ENCODE data around the gene CIAPIN1.

The CIAPIN1 gene

GRCh38 chr16:57396786-57397185, 50.4 kb downstream of the CIAPIN1 start:
- H3K4me3 ChIP-seq (replicated peaks; ENCODE audit: low read depth, low read length) = no peak overlapping the region
- TF ChIP-seq CTCF (IDR thresholded peaks at IDR 0.05; ENCODE audit: low read depth, low read length, missing control alignments) = no peak
- DNase-seq (ENCODE audit: extremely low read depth, low read depth) = no peak

- no peak for TF ChIP-seq CTCF (IDR thresholded peaks at IDR 0.05; ENCODE audit: low read depth, low read length, missing control alignments)
- no peak for DNase-seq (ENCODE audit: extremely low read depth, low read depth)
- no peak overlapping the region for H3K4me3 ChIP-seq (replicated peaks; ENCODE audit: low read depth, low read length)
These were observed 52.2 kb downstream of the CIAPIN1 start for GRCh38 chr16:57395026-57395425.

- H3K4me3 ChIP-seq (replicated peaks; ENCODE audit: low read depth, low read length) = no peak overlapping the region
- no peak for DNase-seq (ENCODE audit: extremely low read depth, low read depth)
- no peak for TF ChIP-seq CTCF (IDR thresholded peaks at IDR 0.05; ENCODE audit: low read depth, low read length, missing control alignments)
These were observed 52.7 kb downstream of the CIAPIN1 start for GRCh38 chr16:57394444-57394843.

GRCh38 chr16:57392694-57393093, 54.5 kb downstream of the CIAPIN1 start:
- no peak overlapping the region for H3K4me3 ChIP-seq (replicated peaks; ENCODE audit: low read depth, low read length)
- DNase-seq (ENCODE audit: extremely low read depth, low read depth) = no peak
- no peak for TF ChIP-seq CTCF (IDR thresholded peaks at IDR 0.05; ENCODE audit: low read depth, low read length, missing control alignments)

- no peak for DNase-seq (ENCODE audit: extremely low read depth, low read depth)
- H3K4me3 ChIP-seq (replicated peaks; ENCODE audit: low read depth, low read length) = no peak overlapping the region
- TF ChIP-seq CTCF (IDR thresholded peaks at IDR 0.05; ENCODE audit: low read depth, low read length, missing control alignments) = no peak
These were observed 55.5 kb downstream of the CIAPIN1 start for GRCh38 chr16:57391708-57392107.

- no peak overlapping the region for H3K4me3 ChIP-seq (replicated peaks; ENCODE audit: low read depth, low read length)
- DNase-seq (ENCODE audit: extremely low read depth, low read depth) = no peak
- TF ChIP-seq CTCF (IDR thresholded peaks at IDR 0.05; ENCODE audit: low read depth, low read length, missing control alignments) = no peak
These were observed 55.9 kb downstream of the CIAPIN1 start for GRCh38 chr16:57391300-57391699.

GRCh38 chr16:57390636-57391295, 56.4 kb downstream of the CIAPIN1 start:
- no peak for DNase-seq (ENCODE audit: extremely low read depth, low read depth)
- H3K4me3 ChIP-seq (replicated peaks; ENCODE audit: low read depth, low read length) = no peak overlapping the region

More at GRCh38 chr16:57390636-57391295, 56.4 kb downstream of the CIAPIN1 start:
- TF ChIP-seq CTCF (IDR thresholded peaks at IDR 0.05; ENCODE audit: low read depth, low read length, missing control alignments) = no peak
